Activated CD4-positive, alpha-beta T cell treated with anti-CD3 and anti-CD28 coated beads for 48 hours (primary cell): ENCODE measurements around the gene C11orf87.

Experiments used
- DNase-seq: peaks from one replicate; pipeline ENCODE4 v3.0.0-alpha.2; 2020

Gene C11orf87

DNA sequence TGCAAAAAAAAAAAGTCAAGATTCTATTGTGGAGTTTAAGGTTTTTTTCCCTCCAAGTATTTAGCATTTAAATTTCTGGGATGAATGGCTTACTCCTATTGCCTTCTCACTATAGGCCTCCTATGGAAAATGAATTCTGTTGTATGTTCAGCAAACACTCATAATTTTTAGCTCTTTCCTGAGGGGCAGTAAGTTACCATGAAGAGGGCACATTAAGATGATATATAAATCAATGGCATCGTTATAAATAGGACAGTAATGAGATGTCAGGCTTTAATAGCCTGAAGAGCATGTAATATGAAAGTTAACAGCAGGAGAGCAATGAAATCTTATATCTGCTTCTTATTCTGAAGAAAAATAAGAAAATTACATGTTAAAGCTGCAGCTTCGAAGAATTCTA is 32.9 kb downstream of the C11orf87 start:
- no peak for DNase-seq
